A549 (cell line): ENCODE results near the gene HLCS. TPM values are rescaled to one million over a fixed set of nuclear protein-coding genes. Genes with fewer than 3 reads are reported as not detected.

Source experiments
- ATAC-seq, 2 experiments: fragments of 200-7000 bp in 1 of 2; fragments of >200 bp in 1 of 2; cut with Nextera tagmentation in 1 of 2; cut with Tn5 transposase in 1 of 2; 3 replicates each; pipeline versions ENCODE4 v1.8.0 to v1.9.1; 2018 to 2020; ENCODE audit warnings: mild to moderate bottlenecking in 1 of 2, moderate library complexity in 1 of 2
- CTCF ChIA-PET: fragments of 300-600 bp; sonication (Branson Sonifier 250); formaldehyde crosslinking; extraction: SDS; loops from one replicate; lab custom pipeline; 2021; ENCODE audit warnings: antibody characterized with exemption, inconsistent platforms; lab: Yijun Ruan, JAX
- POLR2A ChIA-PET: fragments of 350-600 bp; formaldehyde crosslinking; extraction: SDS; loops from one replicate; lab custom pipeline; 2021; ENCODE audit warnings: antibody characterized with exemption, inconsistent platforms; lab: Yijun Ruan, JAX
- DNase-seq, 2 experiments: peaks; one replicate each; pipeline versions ENCODE4 v3.0.0 to v3.0.0-alpha.2; 2011 to 2016; ENCODE audit warnings: low read depth in 1 of 2, low spot score in 1 of 2
- FAIRE-seq: peaks from 2 replicates; lab custom pipeline; 2011; peaks lifted over from hg19 to GRCh38; lab: Jason Lieb, UNC
- H3K27ac ChIP-seq, 2 experiments: fragments of >200 bp; sonication (Bioruptor Twin); formaldehyde crosslinking; 3 replicates each; pipeline ENCODE4 v1.5.1; 2016 to 2017
- H3K4me1 ChIP-seq: fragments of >200 bp; sonication (Bioruptor Twin); formaldehyde crosslinking; 3 replicates; pipeline ENCODE4 v1.6.1; 2016
- H3K4me2 ChIP-seq: fragments of >200 bp; sonication (Bioruptor Twin); formaldehyde crosslinking; 3 replicates; pipeline ENCODE4 v1.6.1; 2016
- H3K4me3 ChIP-seq: fragments of >200 bp; sonication (Bioruptor Twin); formaldehyde crosslinking; 3 replicates; pipeline ENCODE4 v1.5.1; 2016
- H3K9me3 ChIP-seq: fragments of >200 bp; sonication (Bioruptor Twin); formaldehyde crosslinking; 3 replicates; pipeline ENCODE4 v1.6.1; 2016
- CBX8 ChIP-seq: fragments of 200-600 bp; sonication (generic); IDR thresholded peaks from 2 replicates; pipeline ENCODE4 v1.6.1; 2016
- CHD2 ChIP-seq: fragments of 150-350 bp; IDR thresholded peaks from 2 replicates; pipeline ENCODE4 v1.6.1; 2014; ENCODE audit warnings: low read length; ENCODE audit not compliant: partially characterized antibody
- HOXA7 ChIP-seq: fragments of 250-450 bp; sonication (Bioruptor Pico); IDR thresholded peaks from 2 replicates; pipeline ENCODE4 v1.5.0; 2020; ENCODE audit warnings: mild to moderate bottlenecking, moderate library complexity
- HOXB13 ChIP-seq: fragments of 250-450 bp; sonication (Bioruptor Pico); IDR thresholded peaks from 2 replicates; pipeline ENCODE4 v1.5.0; 2020; ENCODE audit warnings: low read depth, mild to moderate bottlenecking, moderate library complexity
- HOXB5 ChIP-seq: fragments of 250-450 bp; sonication (Bioruptor Pico); IDR thresholded peaks from 2 replicates; pipeline ENCODE4 v1.5.0; 2020; ENCODE audit warnings: mild to moderate bottlenecking, moderate library complexity
- KDM5A ChIP-seq: fragments of 200-600 bp; sonication (generic); IDR thresholded peaks from 2 replicates; pipeline ENCODE4 v1.6.1; 2016; ENCODE audit warnings: antibody characterized with exemption, mild to moderate bottlenecking
- MYC ChIP-seq: IDR thresholded peaks from 2 replicates; pipeline ENCODE4 v1.6.1; 2012; ENCODE audit warnings: mild to moderate bottlenecking, inconsistent platforms, low read length, improper control_type of control experiment, borderline replicate concordance
- PHF8 ChIP-seq: fragments of 200-600 bp; sonication (generic); IDR thresholded peaks from 2 replicates; pipeline ENCODE4 v1.6.1; 2016; ENCODE audit warnings: low read depth, mild to moderate bottlenecking, antibody characterized with exemption, moderate library complexity, borderline replicate concordance
- POLR2A ChIP-seq: IDR thresholded peaks from 2 replicates; pipeline ENCODE4 v1.6.1; 2012; ENCODE audit warnings: mild to moderate bottlenecking, low read length
- POLR2AphosphoS2 ChIP-seq: conservative IDR thresholded peaks from 2 replicates; pipeline ENCODE4 v1.6.1; 2012; ENCODE audit warnings: low read length, improper control_type of control experiment, inconsistent platforms
- RNF2 ChIP-seq: fragments of 200-600 bp; sonication (generic); IDR thresholded peaks from 2 replicates; pipeline ENCODE4 v1.6.1; 2016; ENCODE audit warnings: low read depth, mild to moderate bottlenecking, antibody characterized with exemption, moderate library complexity, borderline replicate concordance
- ZFP36 ChIP-seq: fragments of 450-650 bp; IDR thresholded peaks from 2 replicates; pipeline ENCODE4 v1.6.1; 2014; ENCODE audit warnings: borderline replicate concordance; ENCODE audit not compliant: partially characterized antibody
- ZSCAN20 ChIP-seq: fragments of 250-450 bp; sonication (Bioruptor Pico); IDR thresholded peaks from 2 replicates; pipeline ENCODE4 v1.8.0; 2022; ENCODE audit warnings: mild to moderate bottlenecking, moderate library complexity
- WGBS: methylation state at CpG from one replicate; pipeline ENCODE4 v1.1.6; 2017; ENCODE audit errors: missing lambda C conversion rate; 5-methylcytosine and 5-hydroxymethylcytosine counted together
- polyA plus RNA-seq, 4 experiments: library from polyadenylated mRNA; depleted of rRNA in 3 of 4; stranded (reverse); fragments of >200 nt; fragmentation: RNase III in 1 of 4; extraction: RNeasy Plus Mini Kit Qiagen cat#74134 plus additional on column Dnase treatment in 1 of 4; gene quantifications; 2 replicates in 3 of 4; 3 replicates in 1 of 4; pipeline ENCODE4 v1.2.3, GENCODE V29; 2011 to 2017
- TF ChIP-seq, protein P1 (sequence below): fragments of 250-450 bp; sonication (Bioruptor Pico); IDR thresholded peaks from 2 replicates; pipeline ENCODE4 v1.5.0; 2021; ENCODE audit warnings: mild to moderate bottlenecking, moderate library complexity, borderline replicate concordance
- TF ChIP-seq, protein P2 (sequence below): fragments of >200 bp; sonication (Bioruptor Twin); formaldehyde crosslinking; IDR thresholded peaks from 3 replicates; pipeline ENCODE4 v1.6.1; 2016
- TF ChIP-seq, protein P3 (sequence below): fragments of >200 bp; sonication (Bioruptor Twin); formaldehyde crosslinking; IDR thresholded peaks from 3 replicates; pipeline ENCODE4 v1.5.1; 2016
- TF ChIP-seq, protein P4 (sequence below): IDR thresholded peaks from 2 replicates; pipeline ENCODE4 v1.6.1; 2012

Gene HLCS
- polyA plus RNA-seq, 2 of the 4 experiments (the other 2 are of a cell fraction), result 8.4 to 24.3 TPM

DNA sequence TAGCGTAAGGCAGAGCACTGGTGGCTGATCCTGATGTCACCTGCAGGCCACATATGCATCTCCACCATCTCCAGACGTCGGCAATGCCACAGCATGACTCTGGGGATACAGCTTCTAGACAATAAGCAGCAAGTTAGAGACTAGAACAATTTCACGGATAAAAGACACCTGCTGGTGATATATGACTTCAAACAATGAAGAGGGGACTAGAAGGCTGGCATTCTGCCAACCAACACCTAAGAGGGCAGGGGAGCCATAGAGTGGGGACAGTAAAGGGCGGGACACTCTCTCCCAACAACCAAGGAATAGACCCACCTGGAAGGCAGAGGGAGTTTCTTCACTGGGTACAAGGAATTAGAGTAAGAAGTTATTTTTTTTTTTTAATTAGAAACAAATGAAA, 140.8 kb downstream of the HLCS start (continued):
- TF ChIP-seq, protein P1, sequence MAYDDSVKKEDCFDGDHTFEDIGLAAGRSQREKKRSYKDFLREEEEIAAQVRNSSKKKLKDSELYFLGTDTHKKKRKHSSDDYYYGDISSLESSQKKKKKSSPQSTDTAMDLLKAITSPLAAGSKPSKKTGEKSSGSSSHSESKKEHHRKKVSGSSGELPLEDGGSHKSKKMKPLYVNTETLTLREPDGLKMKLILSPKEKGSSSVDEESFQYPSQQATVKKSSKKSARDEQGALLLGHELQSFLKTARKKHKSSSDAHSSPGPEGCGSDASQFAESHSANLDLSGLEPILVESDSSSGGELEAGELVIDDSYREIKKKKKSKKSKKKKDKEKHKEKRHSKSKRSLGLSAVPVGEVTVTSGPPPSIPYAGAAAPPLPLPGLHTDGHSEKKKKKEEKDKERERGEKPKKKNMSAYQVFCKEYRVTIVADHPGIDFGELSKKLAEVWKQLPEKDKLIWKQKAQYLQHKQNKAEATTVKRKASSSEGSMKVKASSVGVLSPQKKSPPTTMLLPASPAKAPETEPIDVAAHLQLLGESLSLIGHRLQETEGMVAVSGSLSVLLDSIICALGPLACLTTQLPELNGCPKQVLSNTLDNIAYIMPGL (CRISPR knock-in tag), result no peak

DNA sequence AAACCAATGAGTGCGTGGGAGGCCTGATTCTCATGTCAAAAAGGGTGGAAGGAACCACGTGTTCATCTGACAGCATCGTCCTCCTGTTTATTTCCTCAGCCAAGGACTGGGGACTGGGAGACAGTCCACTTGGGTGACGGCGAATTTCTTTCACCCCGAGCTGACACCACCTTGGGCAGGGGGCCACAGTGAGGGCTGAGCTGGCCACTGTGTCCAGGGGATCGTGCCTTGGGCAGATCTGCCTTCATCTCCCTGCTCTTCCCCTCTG, 145.5 kb downstream of the HLCS start:
- no peak overlapping the region for H3K27ac ChIP-seq
- ChIA-PET CTCF (no interaction called here), POLR2A (no interaction called here)
- ATAC-seq (no peak), DNase-seq (no peak), FAIRE-seq (no peak)
- no peak overlapping the region for H3K4me3 ChIP-seq
- no peaks in the 10 kb centered on the region for H3K4me1 ChIP-seq
- 85% methylated on average over 7 of the region's 7 CpGs for WGBS
- no peak overlapping the region for H3K4me2 ChIP-seq
- TF ChIP-seq ZSCAN20 (CRISPR knock-in tag), result no peak
- TF ChIP-seq, protein P2, sequence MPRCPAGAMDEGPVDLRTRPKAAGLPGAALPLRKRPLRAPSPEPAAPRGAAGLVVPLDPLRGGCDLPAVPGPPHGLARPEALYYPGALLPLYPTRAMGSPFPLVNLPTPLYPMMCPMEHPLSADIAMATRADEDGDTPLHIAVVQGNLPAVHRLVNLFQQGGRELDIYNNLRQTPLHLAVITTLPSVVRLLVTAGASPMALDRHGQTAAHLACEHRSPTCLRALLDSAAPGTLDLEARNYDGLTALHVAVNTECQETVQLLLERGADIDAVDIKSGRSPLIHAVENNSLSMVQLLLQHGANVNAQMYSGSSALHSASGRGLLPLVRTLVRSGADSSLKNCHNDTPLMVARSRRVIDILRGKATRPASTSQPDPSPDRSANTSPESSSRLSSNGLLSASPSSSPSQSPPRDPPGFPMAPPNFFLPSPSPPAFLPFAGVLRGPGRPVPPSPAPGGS, result no peak
- TF ChIP-seq KDM5A, result no peak
- no peak for TF ChIP-seq CHD2
- TF ChIP-seq, protein P1 (CRISPR knock-in tag), result no peak
- no peak for TF ChIP-seq MYC
- no peak for TF ChIP-seq POLR2AphosphoS2
- TF ChIP-seq POLR2A, result no peak
- TF ChIP-seq, protein P3, sequence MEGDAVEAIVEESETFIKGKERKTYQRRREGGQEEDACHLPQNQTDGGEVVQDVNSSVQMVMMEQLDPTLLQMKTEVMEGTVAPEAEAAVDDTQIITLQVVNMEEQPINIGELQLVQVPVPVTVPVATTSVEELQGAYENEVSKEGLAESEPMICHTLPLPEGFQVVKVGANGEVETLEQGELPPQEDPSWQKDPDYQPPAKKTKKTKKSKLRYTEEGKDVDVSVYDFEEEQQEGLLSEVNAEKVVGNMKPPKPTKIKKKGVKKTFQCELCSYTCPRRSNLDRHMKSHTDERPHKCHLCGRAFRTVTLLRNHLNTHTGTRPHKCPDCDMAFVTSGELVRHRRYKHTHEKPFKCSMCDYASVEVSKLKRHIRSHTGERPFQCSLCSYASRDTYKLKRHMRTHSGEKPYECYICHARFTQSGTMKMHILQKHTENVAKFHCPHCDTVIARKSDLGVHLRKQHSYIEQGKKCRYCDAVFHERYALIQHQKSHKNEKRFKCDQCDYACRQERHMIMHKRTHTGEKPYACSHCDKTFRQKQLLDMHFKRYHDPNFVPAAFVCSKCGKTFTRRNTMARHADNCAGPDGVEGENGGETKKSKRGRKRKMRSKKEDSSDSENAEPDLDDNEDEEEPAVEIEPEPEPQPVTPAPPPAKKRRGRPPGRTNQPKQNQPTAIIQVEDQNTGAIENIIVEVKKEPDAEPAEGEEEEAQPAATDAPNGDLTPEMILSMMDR, result no peak
- TF ChIP-seq CBX8, result no peak
- TF ChIP-seq HOXB13 (CRISPR knock-in tag), result no peak
- no peak for TF ChIP-seq PHF8
- TF ChIP-seq ZFP36, result no peak
- H3K9me3 ChIP-seq, result no peaks in the 10 kb centered on the region

DNA sequence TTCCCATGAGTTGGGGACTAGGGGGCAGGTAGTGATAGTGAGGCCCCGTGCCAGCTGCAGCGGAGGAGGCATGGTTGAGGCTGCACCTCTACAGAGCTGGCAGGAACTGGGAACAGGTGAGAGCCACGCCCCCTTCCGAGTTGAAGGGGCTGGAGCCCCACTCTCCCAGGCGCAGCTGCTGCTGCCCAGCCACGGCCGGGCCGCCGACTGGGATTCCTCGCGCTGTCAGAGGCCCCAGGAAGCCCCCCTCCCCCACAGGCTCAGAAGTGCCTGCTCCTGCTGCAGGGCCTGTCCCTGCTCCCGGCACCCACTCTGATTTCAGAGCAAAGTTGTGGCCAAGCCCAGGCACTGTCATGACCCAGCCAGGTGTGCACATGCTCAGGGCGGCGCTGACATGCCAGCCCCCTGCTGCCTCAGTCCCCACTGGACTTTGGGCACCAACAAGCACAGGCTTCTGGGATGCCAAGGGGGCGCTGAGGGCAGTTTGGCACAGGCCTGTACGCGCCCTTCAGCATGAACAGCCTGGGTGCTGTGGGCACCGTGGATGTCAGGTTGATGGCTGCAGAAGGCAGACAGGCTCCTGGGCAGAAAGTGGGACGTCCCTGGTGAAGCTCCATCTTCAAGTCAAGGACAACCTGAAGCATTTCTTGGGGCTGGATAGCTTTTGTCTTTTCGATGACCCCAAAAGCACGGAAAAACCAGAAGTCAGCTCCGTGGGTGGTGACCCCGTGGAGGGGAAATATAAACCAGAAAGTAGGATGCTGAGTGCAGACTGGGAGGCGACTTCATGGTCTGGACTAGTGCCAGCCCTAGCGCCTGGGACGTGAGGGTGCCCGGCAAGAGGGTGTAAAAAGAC, 146.1 kb downstream of the HLCS start:
- FAIRE-seq (no peak), ATAC-seq (no peak), DNase-seq (no peak)
- CTCF ChIA-PET, result no interaction called here
- POLR2A ChIA-PET, result no interaction called here
- no peaks in the 10 kb centered on the region for H3K9me3 ChIP-seq
- H3K27ac ChIP-seq, result no peak overlapping the region
- no peak overlapping the region for H3K4me2 ChIP-seq
- no peak overlapping the region for H3K4me3 ChIP-seq
- TF ChIP-seq HOXB13 (CRISPR knock-in tag), result no peak
- TF ChIP-seq, protein P3, result no peak
- no peak for TF ChIP-seq RNF2
- TF ChIP-seq, protein P4, sequence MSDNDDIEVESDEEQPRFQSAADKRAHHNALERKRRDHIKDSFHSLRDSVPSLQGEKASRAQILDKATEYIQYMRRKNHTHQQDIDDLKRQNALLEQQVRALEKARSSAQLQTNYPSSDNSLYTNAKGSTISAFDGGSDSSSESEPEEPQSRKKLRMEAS, result no peak
- no peak for TF ChIP-seq HOXB5 (CRISPR knock-in tag)
- TF ChIP-seq HOXA7 (CRISPR knock-in tag), result no peak
- WGBS, result 87% methylated on average over 13 of the region's 27 CpGs
- H3K4me1 ChIP-seq, result no peaks in the 10 kb centered on the region
